WTC11 (cell line): ENCODE results near the gene LHX3. TPM values are rescaled to one million over a fixed set of nuclear protein-coding genes. Genes with fewer than 3 reads are reported as not detected.

ENCODE experiments used
- ATAC-seq: fragments of 200-7000 bp; cut with Tn5 transposase; 2 replicates; pipeline ENCODE4 v1.10.0; 2021; ENCODE audit warnings: mild to moderate bottlenecking, moderate library complexity
- CTCF ChIA-PET: fragments of 300-600 bp; sonication (Branson Sonifier 250); formaldehyde crosslinking; loops from one replicate; lab custom pipeline; 2021; ENCODE audit warnings: antibody characterized with exemption; lab: Charles Lee
- POLR2A ChIA-PET: fragments of 350-600 bp; sonication (Branson Sonifier 250); formaldehyde crosslinking; loops from one replicate; lab custom pipeline; 2021; ENCODE audit warnings: antibody characterized with exemption; lab: Charles Lee
- DNase-seq: peaks from one replicate; pipeline ENCODE4 v3.0.0; 2021; ENCODE audit warnings: low spot score
- H3K27ac Mint-ChIP-seq: 2 replicates; pipeline ENCODE4 v1.8.0; 2021; ENCODE audit warnings: mixed read lengths
- H3K27me3 Mint-ChIP-seq: 2 replicates; pipeline ENCODE4 v1.8.0; 2021; ENCODE audit warnings: low read depth, mild to moderate bottlenecking, moderate library complexity, mixed read lengths
- H3K36me3 Mint-ChIP-seq: 2 replicates; pipeline ENCODE4 v1.8.0; 2021; ENCODE audit warnings: mixed read lengths
- H3K4me1 Mint-ChIP-seq: 2 replicates; pipeline ENCODE4 v1.8.0; 2022; ENCODE audit warnings: mixed read lengths
- H3K4me3 Mint-ChIP-seq: 2 replicates; pipeline ENCODE4 v1.8.0; 2021; ENCODE audit warnings: mild to moderate bottlenecking, moderate library complexity, mixed read lengths
- H3K9me3 Mint-ChIP-seq: 2 replicates; pipeline ENCODE4 v1.8.0; 2021; ENCODE audit warnings: mixed read lengths
- ELF4 ChIP-seq: sonication (generic); formaldehyde crosslinking; IDR thresholded peaks from 2 replicates; pipeline ENCODE4 v1.8.1; 2022; ENCODE audit warnings: low read depth, mild to moderate bottlenecking, moderate library complexity, missing genetic modification reagents
- EMX1 ChIP-seq: fragments of 250-450 bp; sonication (Bioruptor Pico); IDR thresholded peaks from 2 replicates; pipeline ENCODE4 v1.8.0; 2021; ENCODE audit warnings: mild to moderate bottlenecking
- FOXJ3 ChIP-seq: sonication (generic); formaldehyde crosslinking; IDR thresholded peaks from 2 replicates; pipeline ENCODE4 v1.9.0; 2021; ENCODE audit warnings: missing genetic modification reagents, mild to moderate bottlenecking, borderline replicate concordance
- FOXK1 ChIP-seq: sonication (generic); formaldehyde crosslinking; IDR thresholded peaks from 2 replicates; pipeline ENCODE4 v1.8.0; 2022; ENCODE audit warnings: mild to moderate bottlenecking, moderate library complexity, missing genetic modification reagents
- FOXP1 ChIP-seq: sonication (generic); formaldehyde crosslinking; IDR thresholded peaks from 2 replicates; pipeline ENCODE4 v1.8.0; 2022; ENCODE audit warnings: missing genetic modification reagents, mild to moderate bottlenecking, moderate library complexity, borderline replicate concordance
- GRHL2 ChIP-seq: fragments of 250-450 bp; sonication (Bioruptor Pico); IDR thresholded peaks from 2 replicates; pipeline ENCODE4 v1.8.0; 2022; ENCODE audit warnings: mild to moderate bottlenecking, moderate library complexity; ENCODE audit not compliant: insufficient replicate concordance, severe bottlenecking
- GTF2I ChIP-seq: fragments of 250-450 bp; sonication (Bioruptor Pico); conservative IDR thresholded peaks from 2 replicates; pipeline ENCODE4 v1.4.0; 2021; ENCODE audit warnings: mild to moderate bottlenecking
- IRF2 ChIP-seq: sonication (generic); formaldehyde crosslinking; IDR thresholded peaks from 2 replicates; pipeline ENCODE4 v1.8.0; 2022; ENCODE audit warnings: low read depth, missing genetic modification reagents, borderline replicate concordance
- JAZF1 ChIP-seq: fragments of 250-450 bp; sonication (Bioruptor Pico); IDR thresholded peaks from 2 replicates; pipeline ENCODE4 v1.9.0; 2021; ENCODE audit warnings: moderate library complexity, mild to moderate bottlenecking, inconsistent platforms
- JUN ChIP-seq: sonication (generic); formaldehyde crosslinking; IDR thresholded peaks from 2 replicates; pipeline ENCODE4 v1.8.0; 2023; ENCODE audit warnings: mild to moderate bottlenecking, missing genetic modification reagents
- MLX ChIP-seq: sonication (generic); formaldehyde crosslinking; IDR thresholded peaks from 2 replicates; pipeline ENCODE4 v1.8.1; 2023; ENCODE audit warnings: mild to moderate bottlenecking, missing genetic modification reagents, moderate library complexity
- MXD4 ChIP-seq: fragments of 250-450 bp; sonication (Bioruptor Pico); IDR thresholded peaks from 2 replicates; pipeline ENCODE4 v1.8.0; 2021; ENCODE audit warnings: mild to moderate bottlenecking, moderate library complexity, borderline replicate concordance
- MYBL2 ChIP-seq: sonication (generic); formaldehyde crosslinking; IDR thresholded peaks from 2 replicates; pipeline ENCODE4 v1.8.1; 2023; ENCODE audit warnings: mild to moderate bottlenecking, moderate library complexity, missing genetic modification reagents
- NFE2L1 ChIP-seq: sonication (generic); formaldehyde crosslinking; IDR thresholded peaks from 2 replicates; pipeline ENCODE4 v1.8.1; 2023; ENCODE audit warnings: missing genetic modification reagents
- NR1H2 ChIP-seq: sonication (generic); formaldehyde crosslinking; IDR thresholded peaks from 2 replicates; pipeline ENCODE4 v1.9.0; 2021; ENCODE audit warnings: mild to moderate bottlenecking, moderate library complexity, missing genetic modification reagents
- NR3C1 ChIP-seq: sonication (generic); formaldehyde crosslinking; conservative IDR thresholded peaks from 2 replicates; pipeline ENCODE4 v1.8.1; 2023; ENCODE audit warnings: low read depth, mild to moderate bottlenecking, missing genetic modification reagents
- TCF7 ChIP-seq: sonication (generic); formaldehyde crosslinking; IDR thresholded peaks from 2 replicates; pipeline ENCODE4 v1.8.0; 2022; ENCODE audit warnings: mild to moderate bottlenecking, low read depth, missing genetic modification reagents, moderate library complexity
- TEAD1 ChIP-seq: sonication (generic); formaldehyde crosslinking; IDR thresholded peaks from 2 replicates; pipeline ENCODE4 v1.8.0; 2022; ENCODE audit warnings: mild to moderate bottlenecking, missing genetic modification reagents
- TEAD4 ChIP-seq: sonication (generic); formaldehyde crosslinking; IDR thresholded peaks from 2 replicates; pipeline ENCODE4 v1.8.0; 2022; ENCODE audit warnings: mild to moderate bottlenecking, missing genetic modification reagents
- ZBTB21 ChIP-seq: sonication (generic); formaldehyde crosslinking; IDR thresholded peaks from 2 replicates; pipeline ENCODE4 v1.8.1; 2023; ENCODE audit warnings: mild to moderate bottlenecking, missing genetic modification reagents, borderline replicate concordance
- ZNF317 ChIP-seq: sonication (generic); formaldehyde crosslinking; IDR thresholded peaks from 2 replicates; pipeline ENCODE4 v1.8.1; 2023; ENCODE audit warnings: low read depth, mild to moderate bottlenecking, moderate library complexity, missing genetic modification reagents, borderline replicate concordance
- ZNF423 ChIP-seq: fragments of 250-450 bp; sonication (Bioruptor Pico); IDR thresholded peaks from 2 replicates; pipeline ENCODE4 v2.1.2; 2022; ENCODE audit warnings: mild to moderate bottlenecking, moderate library complexity
- ZSCAN18 ChIP-seq: fragments of 250-450 bp; sonication (Bioruptor Pico); IDR thresholded peaks from 2 replicates; pipeline ENCODE4 v2.1.2; 2022; ENCODE audit warnings: mild to moderate bottlenecking, moderate library complexity
- total RNA-seq: library from RNA; stranded (reverse); gene quantifications from 3 replicates; pipeline ENCODE4 v1.2.3, GENCODE V29; 2021
- TF ChIP-seq, protein P1 (sequence below): sonication (generic); formaldehyde crosslinking; IDR thresholded peaks from 2 replicates; pipeline ENCODE4 v1.8.1; 2022; ENCODE audit warnings: missing genetic modification reagents, borderline replicate concordance
- TF ChIP-seq, protein P2 (sequence below): sonication (generic); formaldehyde crosslinking; IDR thresholded peaks from 2 replicates; pipeline ENCODE4 v1.8.1; 2022; ENCODE audit warnings: low read depth, mild to moderate bottlenecking, moderate library complexity, missing genetic modification reagents, borderline replicate concordance
- TF ChIP-seq, protein P3 (sequence below): sonication (generic); formaldehyde crosslinking; IDR thresholded peaks from 2 replicates; pipeline ENCODE4 v1.8.0; 2022; ENCODE audit warnings: mild to moderate bottlenecking, missing genetic modification reagents
- TF ChIP-seq, protein P4 (sequence below): sonication (generic); formaldehyde crosslinking; IDR thresholded peaks from 2 replicates; pipeline ENCODE4 v1.8.0; 2022; ENCODE audit warnings: missing genetic modification reagents
- TF ChIP-seq, protein P5 (sequence below): sonication (generic); formaldehyde crosslinking; IDR thresholded peaks from 2 replicates; pipeline ENCODE4 v1.8.0; 2022; ENCODE audit warnings: mild to moderate bottlenecking, missing genetic modification reagents

Gene LHX3
- total RNA-seq, 1 experiment from 2014 or later: not detected

- Mint-ChIP-seq H3K27me3 (peaks cover 96% of the 10 kb centered on the region), H3K4me1 (peaks cover 22% of the 10 kb centered on the region), H3K36me3 (no peaks in the 10 kb centered on the region), H3K27ac (no peak overlapping the region), H3K9me3 (no peaks in the 10 kb centered on the region), H3K4me3 (peak overlapping the region; percentile 40)
- CTCF ChIA-PET: interaction anchor here (0.6 to 1.2 kb wide), 3 partner anchors 9 to 66 kb away, joined by 3 to 7 read pairs (median 4); no protein-coding TSS in a partner anchor
- peak; percentile 63 for DNase-seq
- POLR2A ChIA-PET: no interaction called here
- no peak for ATAC-seq
- TF ChIP-seq, protein P1, sequence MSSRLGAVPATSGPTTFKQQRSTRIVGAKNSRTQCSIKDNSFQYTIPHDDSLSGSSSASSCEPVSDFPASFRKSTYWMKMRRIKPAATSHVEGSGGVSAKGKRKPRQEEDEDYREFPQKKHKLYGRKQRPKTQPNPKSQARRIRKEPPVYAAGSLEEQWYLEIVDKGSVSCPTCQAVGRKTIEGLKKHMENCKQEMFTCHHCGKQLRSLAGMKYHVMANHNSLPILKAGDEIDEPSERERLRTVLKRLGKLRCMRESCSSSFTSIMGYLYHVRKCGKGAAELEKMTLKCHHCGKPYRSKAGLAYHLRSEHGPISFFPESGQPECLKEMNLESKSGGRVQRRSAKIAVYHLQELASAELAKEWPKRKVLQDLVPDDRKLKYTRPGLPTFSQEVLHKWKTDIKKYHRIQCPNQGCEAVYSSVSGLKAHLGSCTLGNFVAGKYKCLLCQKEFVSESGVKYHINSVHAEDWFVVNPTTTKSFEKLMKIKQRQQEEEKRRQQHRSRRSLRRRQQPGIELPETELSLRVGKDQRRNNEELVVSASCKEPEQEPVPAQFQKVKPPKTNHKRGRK (CRISPR knock-in tag): no peak
- TF ChIP-seq ZSCAN18: no peak
- TF ChIP-seq, protein P2, sequence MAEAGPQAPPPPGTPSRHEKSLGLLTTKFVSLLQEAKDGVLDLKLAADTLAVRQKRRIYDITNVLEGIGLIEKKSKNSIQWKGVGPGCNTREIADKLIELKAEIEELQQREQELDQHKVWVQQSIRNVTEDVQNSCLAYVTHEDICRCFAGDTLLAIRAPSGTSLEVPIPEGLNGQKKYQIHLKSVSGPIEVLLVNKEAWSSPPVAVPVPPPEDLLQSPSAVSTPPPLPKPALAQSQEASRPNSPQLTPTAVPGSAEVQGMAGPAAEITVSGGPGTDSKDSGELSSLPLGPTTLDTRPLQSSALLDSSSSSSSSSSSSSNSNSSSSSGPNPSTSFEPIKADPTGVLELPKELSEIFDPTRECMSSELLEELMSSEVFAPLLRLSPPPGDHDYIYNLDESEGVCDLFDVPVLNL (CRISPR knock-in tag): no peak
- TF ChIP-seq ZBTB21: no peak
- no peak for TF ChIP-seq TEAD4 (CRISPR knock-in tag)
- TF ChIP-seq GRHL2 (CRISPR knock-in tag): no peak
- no peak for TF ChIP-seq EMX1 (CRISPR knock-in tag)
- TF ChIP-seq JAZF1 (CRISPR knock-in tag): no peak
- TF ChIP-seq NR1H2 (CRISPR knock-in tag): no peak
- no peak for TF ChIP-seq FOXJ3 (CRISPR knock-in tag)
- no peak for TF ChIP-seq IRF2 (CRISPR knock-in tag)
- TF ChIP-seq TEAD1: peak; percentile 30; the same call in 1 of the 2 replicates
- TF ChIP-seq JUN (CRISPR knock-in tag): 0 out of 2 replicates have a peak, but pooled peaks have one; percentile 40
- no peak for TF ChIP-seq ZNF317 (CRISPR knock-in tag)
- no peak for TF ChIP-seq FOXK1 (CRISPR knock-in tag)
- no peak for TF ChIP-seq MYBL2 (CRISPR knock-in tag)
- TF ChIP-seq GTF2I (CRISPR knock-in tag): no peak
- no peak for TF ChIP-seq ZNF423 (CRISPR knock-in tag)
- no peak for TF ChIP-seq MXD4 (CRISPR knock-in tag)
- no peak for TF ChIP-seq TCF7 (CRISPR knock-in tag)
- TF ChIP-seq FOXP1 (CRISPR knock-in tag): no peak
- no peak for TF ChIP-seq NR3C1
- TF ChIP-seq, protein P3, sequence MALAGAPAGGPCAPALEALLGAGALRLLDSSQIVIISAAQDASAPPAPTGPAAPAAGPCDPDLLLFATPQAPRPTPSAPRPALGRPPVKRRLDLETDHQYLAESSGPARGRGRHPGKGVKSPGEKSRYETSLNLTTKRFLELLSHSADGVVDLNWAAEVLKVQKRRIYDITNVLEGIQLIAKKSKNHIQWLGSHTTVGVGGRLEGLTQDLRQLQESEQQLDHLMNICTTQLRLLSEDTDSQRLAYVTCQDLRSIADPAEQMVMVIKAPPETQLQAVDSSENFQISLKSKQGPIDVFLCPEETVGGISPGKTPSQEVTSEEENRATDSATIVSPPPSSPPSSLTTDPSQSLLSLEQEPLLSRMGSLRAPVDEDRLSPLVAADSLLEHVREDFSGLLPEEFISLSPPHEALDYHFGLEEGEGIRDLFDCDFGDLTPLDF (CRISPR knock-in tag): no peak
- TF ChIP-seq, protein P4, sequence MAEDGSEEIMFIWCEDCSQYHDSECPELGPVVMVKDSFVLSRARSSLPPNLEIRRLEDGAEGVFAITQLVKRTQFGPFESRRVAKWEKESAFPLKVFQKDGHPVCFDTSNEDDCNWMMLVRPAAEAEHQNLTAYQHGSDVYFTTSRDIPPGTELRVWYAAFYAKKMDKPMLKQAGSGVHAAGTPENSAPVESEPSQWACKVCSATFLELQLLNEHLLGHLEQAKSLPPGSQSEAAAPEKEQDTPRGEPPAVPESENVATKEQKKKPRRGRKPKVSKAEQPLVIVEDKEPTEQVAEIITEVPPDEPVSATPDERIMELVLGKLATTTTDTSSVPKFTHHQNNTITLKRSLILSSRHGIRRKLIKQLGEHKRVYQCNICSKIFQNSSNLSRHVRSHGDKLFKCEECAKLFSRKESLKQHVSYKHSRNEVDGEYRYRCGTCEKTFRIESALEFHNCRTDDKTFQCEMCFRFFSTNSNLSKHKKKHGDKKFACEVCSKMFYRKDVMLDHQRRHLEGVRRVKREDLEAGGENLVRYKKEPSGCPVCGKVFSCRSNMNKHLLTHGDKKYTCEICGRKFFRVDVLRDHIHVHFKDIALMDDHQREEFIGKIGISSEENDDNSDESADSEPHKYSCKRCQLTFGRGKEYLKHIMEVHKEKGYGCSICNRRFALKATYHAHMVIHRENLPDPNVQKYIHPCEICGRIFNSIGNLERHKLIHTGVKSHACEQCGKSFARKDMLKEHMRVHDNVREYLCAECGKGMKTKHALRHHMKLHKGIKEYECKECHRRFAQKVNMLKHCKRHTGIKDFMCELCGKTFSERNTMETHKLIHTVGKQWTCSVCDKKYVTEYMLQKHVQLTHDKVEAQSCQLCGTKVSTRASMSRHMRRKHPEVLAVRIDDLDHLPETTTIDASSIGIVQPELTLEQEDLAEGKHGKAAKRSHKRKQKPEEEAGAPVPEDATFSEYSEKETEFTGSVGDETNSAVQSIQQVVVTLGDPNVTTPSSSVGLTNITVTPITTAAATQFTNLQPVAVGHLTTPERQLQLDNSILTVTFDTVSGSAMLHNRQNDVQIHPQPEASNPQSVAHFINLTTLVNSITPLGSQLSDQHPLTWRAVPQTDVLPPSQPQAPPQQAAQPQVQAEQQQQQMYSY (CRISPR knock-in tag): no peak
- TF ChIP-seq, protein P5, sequence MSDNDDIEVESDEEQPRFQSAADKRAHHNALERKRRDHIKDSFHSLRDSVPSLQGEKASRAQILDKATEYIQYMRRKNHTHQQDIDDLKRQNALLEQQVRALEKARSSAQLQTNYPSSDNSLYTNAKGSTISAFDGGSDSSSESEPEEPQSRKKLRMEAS (CRISPR knock-in tag): peak; percentile 69; the same call in 1 of the 2 replicates
- no peak for TF ChIP-seq ELF4 (CRISPR knock-in tag)
- no peak for TF ChIP-seq MLX
- 0 out of 2 replicates have a peak, but pooled peaks have one; percentile 17 for TF ChIP-seq NFE2L1 (CRISPR knock-in tag)
Measured at GRCh38 chr9:136198605-136199083, 6.3 kb downstream of the LHX3 start.
